Stromal cell of bone marrow (primary cell): ENCODE results near the gene RAB24.
"Not testable (repeated sequence)": the region's sequence is repeated elsewhere in the genome, so short reads cannot be mapped to it uniquely, and the experiment has no call there.

ENCODE experiments used
- DNase-seq: peaks from one replicate; pipeline ENCODE4 v3.0.0-alpha.2; 2012; ENCODE audit warnings: low read depth

The RAB24 gene

DNA sequence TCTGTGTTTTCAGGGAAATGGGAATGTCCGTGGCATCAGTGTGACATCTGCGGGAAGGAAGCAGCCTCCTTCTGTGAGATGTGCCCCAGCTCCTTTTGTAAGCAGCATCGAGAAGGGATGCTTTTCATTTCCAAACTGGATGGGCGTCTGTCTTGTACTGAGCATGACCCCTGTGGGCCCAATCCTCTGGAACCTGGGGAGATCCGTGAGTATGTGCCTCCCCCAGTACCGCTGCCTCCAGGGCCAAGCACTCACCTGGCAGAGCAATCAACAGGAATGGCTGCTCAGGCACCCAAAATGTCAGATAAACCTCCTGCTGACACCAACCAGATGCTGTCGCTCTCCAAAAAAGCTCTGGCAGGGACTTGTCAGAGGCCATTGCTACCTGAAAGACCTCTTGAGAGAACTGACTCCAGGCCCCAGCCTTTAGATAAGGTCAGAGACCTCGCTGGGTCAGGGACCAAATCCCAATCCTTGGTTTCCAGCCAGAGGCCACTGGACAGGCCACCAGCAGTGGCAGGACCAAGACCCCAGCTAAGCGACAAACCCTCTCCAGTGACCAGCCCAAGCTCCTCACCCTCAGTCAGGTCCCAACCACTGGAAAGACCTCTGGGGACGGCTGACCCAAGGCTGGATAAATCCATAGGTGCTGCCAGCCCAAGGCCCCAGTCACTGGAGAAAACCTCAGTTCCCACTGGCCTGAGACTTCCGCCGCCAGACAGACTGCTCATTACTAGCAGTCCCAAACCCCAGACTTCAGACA is 9.5 kb downstream of the RAB24 start:
- DNase-seq: no peak

GRCh38 chr5:177291735-177292134 is 11.8 kb downstream of the RAB24 start:
- DNase-seq: no peak

DNA sequence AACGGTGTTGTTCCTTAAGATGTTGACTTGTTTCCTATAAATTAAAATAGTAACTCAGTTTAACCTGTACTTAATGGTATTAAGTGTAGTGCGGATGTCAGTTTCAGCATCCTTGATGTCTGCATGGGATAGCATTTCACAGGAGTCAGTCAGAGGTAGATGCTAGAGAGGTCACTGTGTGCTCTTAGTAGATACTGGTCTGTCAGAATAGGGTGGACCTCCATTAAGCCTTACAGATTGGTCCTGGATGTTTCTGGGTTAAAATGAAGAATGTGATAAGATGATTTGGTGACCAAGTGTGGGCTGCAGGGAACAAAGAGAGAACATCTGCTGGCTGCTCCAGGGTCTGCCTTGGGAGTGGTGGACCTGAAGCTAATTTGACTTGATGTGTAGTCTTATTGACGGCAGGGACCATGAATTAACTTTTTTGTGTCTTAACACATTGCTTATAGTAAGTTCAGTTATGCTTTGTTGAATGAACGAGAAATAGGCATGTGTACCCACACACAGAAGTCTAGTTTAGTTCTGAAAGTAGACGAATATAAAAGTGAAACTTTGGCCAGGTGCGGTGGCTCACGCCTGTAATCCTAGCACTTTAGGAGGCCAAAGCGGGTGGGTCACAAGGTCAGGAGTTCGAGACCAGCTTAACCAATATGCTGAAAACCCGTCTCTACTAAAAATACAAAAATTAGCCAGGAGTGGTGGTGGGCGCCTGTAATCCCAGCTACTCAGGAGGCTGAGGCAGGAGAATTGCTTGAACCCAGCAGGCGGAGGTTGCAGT is 12.5 kb downstream of the RAB24 start:
- DNase-seq: no peak

DNA sequence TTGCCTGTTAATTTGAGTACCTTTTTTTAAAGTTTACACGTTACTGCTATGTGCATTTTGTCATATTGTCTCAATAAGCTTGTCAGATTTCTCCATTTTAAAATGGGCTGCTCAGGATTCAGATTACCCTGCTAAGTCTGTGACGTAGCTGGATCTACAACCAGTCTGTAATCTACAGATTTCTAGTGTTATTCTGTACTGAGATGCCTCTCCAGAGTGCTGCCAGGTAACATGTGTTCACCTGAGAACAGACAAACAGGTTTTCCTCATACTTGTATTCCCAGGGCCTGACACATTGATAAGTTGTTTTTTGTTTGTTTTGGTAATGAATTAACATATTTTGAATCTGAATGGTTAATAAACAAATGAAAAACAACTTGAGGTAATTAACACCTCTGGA is 15.3 kb downstream of the RAB24 start:
- DNase-seq: no peak

DNA sequence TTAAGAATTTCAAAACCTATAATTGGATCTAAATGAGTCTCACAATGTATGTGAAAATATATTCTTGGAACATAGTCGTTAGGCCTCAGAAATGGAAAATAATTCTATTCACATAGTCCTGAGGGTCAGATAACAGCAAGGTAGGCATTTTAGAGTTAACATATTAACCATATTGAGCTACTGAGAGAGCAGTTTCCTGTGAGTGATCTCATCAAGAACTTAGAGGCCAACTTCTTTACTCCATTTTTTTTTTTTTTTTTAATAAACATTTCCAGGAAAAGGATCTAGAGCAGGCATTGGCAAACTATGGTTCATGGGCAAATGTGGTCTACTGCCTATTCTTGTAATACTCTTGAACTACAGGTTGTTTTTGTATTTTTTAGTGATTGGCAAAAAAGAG is 26.6 kb downstream of the RAB24 start:
- no peak for DNase-seq

DNA sequence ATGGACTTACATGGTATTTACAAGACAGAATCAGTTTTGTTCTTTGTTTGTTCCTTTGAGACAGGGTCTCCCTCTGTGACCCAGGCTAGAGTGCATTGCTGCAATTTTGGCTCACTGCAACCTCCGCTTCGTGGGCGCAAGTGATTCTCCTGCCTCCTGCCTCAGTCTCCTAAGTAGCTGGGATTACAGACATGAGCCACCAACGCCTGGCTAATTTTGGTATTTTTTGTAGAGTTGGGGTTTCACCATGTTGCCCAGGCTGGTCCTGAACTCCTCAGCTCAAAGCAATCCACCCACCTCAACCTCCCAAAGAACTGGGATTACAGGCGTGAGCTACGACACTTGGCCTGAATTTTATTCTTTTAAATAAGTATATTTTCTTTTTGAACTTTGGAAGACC is 27.6 kb downstream of the RAB24 start:
- no peak for DNase-seq

GRCh38 chr5:177271113-177271512 is 32.4 kb downstream of the RAB24 start:
- no peak for DNase-seq

DNA sequence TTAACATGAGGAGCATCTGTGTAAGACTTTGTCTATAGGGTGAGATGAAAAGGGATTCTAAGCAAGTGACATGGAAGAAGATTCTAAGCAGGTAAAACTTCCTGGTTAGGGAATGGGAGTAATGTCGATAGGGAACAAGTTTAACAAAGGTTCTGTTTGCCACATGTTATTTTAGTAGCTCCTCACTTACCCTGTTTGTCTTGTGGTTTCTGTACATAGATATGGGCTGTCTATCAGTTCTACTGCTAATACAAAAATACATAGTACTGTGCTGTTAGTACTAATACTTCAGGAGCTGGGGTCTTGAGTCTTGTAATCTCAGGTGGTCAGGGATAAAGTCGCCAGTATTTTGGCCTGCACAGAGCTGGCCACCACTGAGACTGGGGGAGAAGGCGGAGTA is 32.9 kb downstream of the RAB24 start:
- DNase-seq: no peak

- DNase-seq: no peak
Observed at GRCh38 chr5:177269976-177270375, 33.5 kb downstream of the RAB24 start.

DNA sequence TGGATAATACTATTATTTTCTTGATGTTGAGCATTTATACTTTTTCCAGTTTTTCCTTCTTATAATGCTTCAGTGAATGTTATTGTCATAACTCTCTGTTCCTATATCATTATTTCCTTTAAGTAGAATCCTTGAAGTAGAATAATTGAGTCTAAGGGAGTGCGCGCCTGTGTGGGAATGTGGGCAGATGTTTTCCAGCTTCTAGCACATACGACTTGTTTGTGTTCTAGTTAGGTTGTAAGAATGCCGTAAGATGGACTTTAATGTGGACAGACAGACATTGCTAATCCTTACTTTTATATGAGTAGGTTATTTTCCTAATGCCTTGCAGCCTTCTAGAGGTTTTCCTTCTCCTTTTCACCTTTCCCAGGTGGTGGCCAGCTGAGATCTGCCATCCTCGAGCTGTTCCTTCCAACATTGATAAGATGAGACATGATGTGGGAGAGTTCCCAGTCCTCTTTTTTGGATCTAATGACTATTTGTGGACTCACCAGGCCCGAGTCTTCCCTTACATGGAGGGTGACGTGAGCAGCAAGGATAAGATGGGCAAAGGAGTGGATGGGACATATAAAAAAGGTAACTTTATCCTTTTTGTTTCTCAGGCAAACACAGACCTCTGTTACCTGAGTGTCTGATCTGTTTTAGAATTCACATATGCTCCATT is 34.2 kb downstream of the RAB24 start:
- DNase-seq: no peak

DNA sequence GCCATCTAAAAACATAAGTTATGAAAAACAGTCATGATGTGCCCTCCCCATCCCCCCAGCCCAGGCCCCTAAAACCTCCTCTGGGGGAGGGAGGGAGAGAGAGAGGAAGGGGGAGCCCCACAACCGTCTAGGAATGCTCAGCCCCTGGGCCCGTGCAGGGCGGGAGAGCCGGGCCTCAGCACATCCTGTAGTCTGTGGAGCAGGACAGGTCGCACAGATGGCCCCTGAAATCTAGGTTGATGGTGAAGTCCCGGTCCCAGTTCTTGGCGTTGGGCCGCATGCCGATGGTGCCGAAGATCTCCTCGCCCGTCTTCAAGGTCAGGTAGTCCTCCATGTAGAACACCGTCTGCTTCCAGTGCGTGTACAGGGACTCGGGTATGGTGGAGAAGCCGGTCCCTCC is 38.1 kb downstream of the RAB24 start:
- DNase-seq: no peak

DNA sequence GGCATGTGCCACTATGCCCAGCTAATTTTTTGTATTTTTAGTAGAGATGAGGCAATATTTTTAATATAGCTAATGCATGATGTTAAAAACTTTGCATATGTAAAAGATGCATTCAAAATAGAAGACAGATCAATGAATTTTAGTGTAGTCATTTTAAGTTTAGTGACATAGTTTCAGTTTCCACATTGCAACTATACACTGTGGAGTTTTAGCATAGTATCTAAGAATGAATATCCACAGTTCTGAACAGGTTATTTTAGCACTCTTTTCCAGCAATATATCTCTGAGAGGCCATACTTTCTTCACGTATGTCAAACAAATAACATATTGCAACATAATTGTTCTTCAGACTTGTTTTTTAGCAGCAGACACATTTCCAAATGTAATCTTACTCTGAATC is 39.3 kb downstream of the RAB24 start:
- DNase-seq: no peak

GRCh38 chr5:177261510-177261909 is 42.0 kb downstream of the RAB24 start:
- no peak for DNase-seq

DNA sequence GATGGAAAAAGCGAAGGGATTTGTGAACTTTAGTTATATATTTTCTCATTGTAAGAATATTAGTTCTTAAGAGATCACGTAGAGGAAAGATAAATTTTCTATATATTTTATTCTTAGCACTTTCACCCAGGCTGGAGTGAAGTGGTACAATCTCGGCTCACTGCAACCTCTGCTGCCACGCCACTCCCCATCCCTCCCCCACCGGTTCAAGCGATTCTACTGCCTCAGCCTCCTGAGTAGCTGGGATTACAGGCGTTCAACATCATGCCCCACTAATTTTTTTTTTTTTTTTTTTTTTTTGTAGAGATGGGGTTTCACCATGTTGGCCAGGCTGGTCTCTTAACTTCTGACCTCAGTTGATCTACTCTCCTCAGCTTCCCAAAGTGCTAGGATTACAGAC is 42.6 kb downstream of the RAB24 start:
- no peak for DNase-seq

GRCh38 chr5:177258711-177259110 is 44.8 kb downstream of the RAB24 start:
- DNase-seq: not testable (repeated sequence)

- DNase-seq: no peak
Observed at GRCh38 chr5:177256296-177256695, 47.2 kb downstream of the RAB24 start.

DNA sequence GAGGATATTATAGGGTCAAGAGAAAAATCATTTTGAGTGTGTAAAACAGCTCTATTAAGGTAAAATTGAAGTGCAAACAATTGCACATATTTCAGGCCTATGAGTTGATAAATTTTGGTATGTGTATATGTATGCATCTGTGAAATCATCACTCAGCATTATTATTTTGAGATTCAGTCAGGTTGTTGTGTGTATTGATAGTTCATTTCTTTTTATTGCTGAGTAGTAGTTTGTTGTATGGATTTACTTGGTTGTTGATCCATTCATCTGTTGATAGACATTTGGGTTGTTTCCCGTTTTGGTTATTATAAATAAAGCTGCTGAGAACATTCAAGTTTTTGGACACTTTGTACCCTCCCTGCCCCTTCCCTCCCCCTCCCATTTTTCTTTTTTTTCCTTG is 50.3 kb downstream of the RAB24 start:
- no peak for DNase-seq
